ENCODE results near the gene FAM210B. TPM values are rescaled to one million over a fixed set of nuclear protein-coding genes. Genes with fewer than 3 reads are reported as not detected.
"Not testable (repeated sequence)": the region's sequence is repeated elsewhere in the genome, so short reads cannot be mapped to it uniquely, and the experiment has no call there.

The FAM210B gene
- total and polyA plus RNA-seq, 12 donors = 74.9 to 207 (median 128) TPM

DNA sequence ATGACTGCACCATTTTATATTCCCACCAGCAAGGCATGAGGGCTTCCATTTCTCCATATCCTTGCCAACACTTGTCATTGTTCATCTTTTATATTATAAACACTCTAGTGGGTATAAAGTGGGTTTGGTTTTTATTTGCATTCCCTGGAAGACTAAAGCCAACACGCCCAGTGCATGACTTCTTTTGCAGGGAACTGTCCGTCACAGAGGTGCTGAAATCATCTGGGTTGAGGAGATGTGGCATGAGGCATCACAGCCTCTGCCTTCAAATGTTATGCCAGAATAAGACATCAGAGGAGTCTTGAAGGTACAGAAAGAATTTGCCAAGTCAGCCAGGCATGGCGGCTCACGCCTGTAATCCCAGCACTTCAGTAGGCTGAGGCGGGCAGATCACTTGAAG, 29.9 kb upstream of the FAM210B start:
- peaks cover 4% of the 10 kb centered on the region for H3K27me3 ChIP-seq
- no peak for TF ChIP-seq POLR2A (IDR thresholded peaks at IDR 0.05)
- no peak for TF ChIP-seq CTCF (IDR thresholded peaks at IDR 0.05)
- DNase-seq = peak in 6 of 7 donors; percentile 16 to 44 (median 29)
- H3K9me3 ChIP-seq (replicated peaks in 1 of 3) = no peaks in the 10 kb centered on the region
- no peak overlapping the region for H3K27ac ChIP-seq
- no peaks in the 10 kb centered on the region for H3K36me3 ChIP-seq (replicated peaks in 1 of 2)
- no peak overlapping the region for H3K4me3 ChIP-seq
- no peaks in the 10 kb centered on the region for H3K4me1 ChIP-seq (replicated peaks in 1 of 2)
- intact Hi-C loops (cut with DNase I) = no loop called here
- WGBS, 4 donors = 30 to 37% (median 33%) methylated on average over 5 of the region's 5 CpGs

DNA sequence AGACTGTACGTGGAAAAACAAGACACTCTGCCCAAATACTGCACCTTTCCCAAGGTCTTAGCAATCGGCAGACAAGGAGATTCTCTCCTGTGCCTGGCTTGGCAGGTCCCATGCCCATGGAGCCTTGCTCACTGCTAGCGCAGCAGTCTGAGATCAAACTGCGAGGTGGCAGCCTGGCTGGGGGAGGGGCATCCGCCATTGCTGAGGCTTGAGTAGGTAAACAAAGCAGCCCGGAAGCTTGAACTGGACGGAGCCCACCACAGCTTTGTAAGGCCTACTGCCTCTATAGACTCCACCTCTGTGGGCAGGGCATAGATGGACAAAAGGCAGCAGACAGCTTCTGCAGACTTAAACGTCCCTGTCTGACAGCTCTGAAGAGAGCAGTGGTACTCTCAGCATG, 22.1 kb upstream of the FAM210B start:
- DNase-seq; H3K27me3 ChIP-seq; H3K27ac ChIP-seq; H3K4me3 ChIP-seq; H3K36me3 ChIP-seq (replicated peaks in 1 of 2); H3K9me3 ChIP-seq (replicated peaks in 1 of 3); H3K4me1 ChIP-seq (replicated peaks in 1 of 2); intact Hi-C loops (cut with DNase I): not testable (repeated sequence)
- WGBS, 4 donors = 56 to 71% (median 64%) methylated on average over 5 to 8 of the region's 8 CpGs

- Histone ChIP-seq H3K4me3 (no peak overlapping the region), H3K27me3 (no peaks in the 10 kb centered on the region), H3K4me1 (replicated peaks in 1 of 2) (peaks cover 0 to 7% of the 10 kb centered on the region in 2 donors), H3K9me3 (replicated peaks in 1 of 3) (no peaks in the 10 kb centered on the region), H3K36me3 (replicated peaks in 1 of 2) (no peaks in the 10 kb centered on the region), H3K27ac (no peak overlapping the region)
- intact Hi-C loops (cut with DNase I) = no loop called here
- no peak for DNase-seq
- TF ChIP-seq POLR2A (IDR thresholded peaks at IDR 0.05) = no peak
- TF ChIP-seq CTCF (IDR thresholded peaks at IDR 0.05) = no peak
- WGBS, 4 donors = 86 to 91% (median 88%) methylated on average over 3 of the region's 3 CpGs
Measured at GRCh38 chr20:56342783-56343182, 16.0 kb upstream of the FAM210B start.

- Histone ChIP-seq H3K9me3 (replicated peaks in 1 of 3) (no peaks in the 10 kb centered on the region), H3K27me3 (no peaks in the 10 kb centered on the region)
Measured at GRCh38 chr20:56343861-56344381, 14.9 kb upstream of the FAM210B start.

More at GRCh38 chr20:56343861-56344381, 14.9 kb upstream of the FAM210B start:
- H3K27ac ChIP-seq = no peak overlapping the region
- intact Hi-C loops (cut with DNase I) = loop anchor here in 1 of 2 donors (2.0 kb wide), 1 partner anchor 95 kb away; the partner anchor contains the start of gene MC3R
- TF ChIP-seq CTCF (IDR thresholded peaks at IDR 0.05) (peak; percentile 60 to 84 (median 78)), POLR2A (IDR thresholded peaks at IDR 0.05) (no peak)
- no peaks in the 10 kb centered on the region for H3K36me3 ChIP-seq (replicated peaks in 1 of 2)
- peak overlapping the region in 1 of 4 donors; percentile 21 for H3K4me3 ChIP-seq
- peaks cover 0 to 14% of the 10 kb centered on the region in 2 donors for H3K4me1 ChIP-seq (replicated peaks in 1 of 2)
- peak in 6 of 7 donors; percentile 44 to 68 (median 64) for DNase-seq
- 1 to 3% (median 2%) methylated on average over 26 to 41 of the region's 41 CpGs for WGBS, 4 donors
